A549 (cell line): ENCODE data around the gene NUDT21.

ENCODE experiments used
- BHLHE40 ChIP-seq: IDR thresholded peaks from 2 replicates; pipeline ENCODE4 v1.6.1; 2012; ENCODE audit warnings: low read depth, low read length, inconsistent platforms
- CTCF ChIP-seq: fragments of >200 bp; sonication (Bioruptor Twin); formaldehyde crosslinking; IDR thresholded peaks from 3 replicates; pipeline ENCODE4 v1.5.1; 2016
- NFE2L2 ChIP-seq: fragments of 150-350 bp; conservative IDR thresholded peaks from 2 replicates; pipeline ENCODE4 v1.6.1; 2014; ENCODE audit warnings: low read length
- POLR2AphosphoS2 ChIP-seq: conservative IDR thresholded peaks from 2 replicates; pipeline ENCODE4 v1.6.1; 2012; ENCODE audit warnings: low read length, improper control_type of control experiment, inconsistent platforms
- SREBF2 ChIP-seq: fragments of 450-650 bp; IDR thresholded peaks from 2 replicates; pipeline ENCODE4 v1.6.1; 2014; ENCODE audit warnings: mild to moderate bottlenecking, moderate library complexity

DNA sequence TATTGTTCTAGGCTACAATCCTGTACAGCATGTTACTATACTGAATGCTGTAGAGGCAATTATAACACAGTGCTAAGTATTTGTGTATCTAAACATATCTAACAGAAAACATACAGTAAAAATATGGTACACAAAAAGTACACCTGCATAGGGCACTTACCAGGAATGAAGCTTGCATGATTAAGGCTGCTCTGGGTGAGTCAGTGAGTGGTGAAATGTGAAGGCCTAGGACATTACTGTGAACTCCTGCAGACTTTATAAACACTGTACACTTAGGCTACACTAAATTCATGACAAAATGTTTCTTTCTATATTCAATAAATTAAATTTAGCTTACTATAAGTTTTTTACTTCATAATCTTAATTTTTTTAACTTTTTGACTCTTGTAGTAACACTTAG, 62.9 kb downstream of the NUDT21 start:
- no peak for TF ChIP-seq POLR2AphosphoS2
- TF ChIP-seq NFE2L2: no peak
- no peak for TF ChIP-seq CTCF
- TF ChIP-seq SREBF2: no peak
- TF ChIP-seq BHLHE40: no peak
